HG03175 (cell line): ENCODE results near the gene PCDH15.

Experiments
- ATAC-seq: cut with Tn5 transposase; IDR thresholded peaks from one replicate; pipeline ENCODE4 v1.9.1; 2021; ENCODE audit warnings: mild to moderate bottlenecking, moderate library complexity; ENCODE audit not compliant: unreplicated experiment

PCDH15 gene

DNA sequence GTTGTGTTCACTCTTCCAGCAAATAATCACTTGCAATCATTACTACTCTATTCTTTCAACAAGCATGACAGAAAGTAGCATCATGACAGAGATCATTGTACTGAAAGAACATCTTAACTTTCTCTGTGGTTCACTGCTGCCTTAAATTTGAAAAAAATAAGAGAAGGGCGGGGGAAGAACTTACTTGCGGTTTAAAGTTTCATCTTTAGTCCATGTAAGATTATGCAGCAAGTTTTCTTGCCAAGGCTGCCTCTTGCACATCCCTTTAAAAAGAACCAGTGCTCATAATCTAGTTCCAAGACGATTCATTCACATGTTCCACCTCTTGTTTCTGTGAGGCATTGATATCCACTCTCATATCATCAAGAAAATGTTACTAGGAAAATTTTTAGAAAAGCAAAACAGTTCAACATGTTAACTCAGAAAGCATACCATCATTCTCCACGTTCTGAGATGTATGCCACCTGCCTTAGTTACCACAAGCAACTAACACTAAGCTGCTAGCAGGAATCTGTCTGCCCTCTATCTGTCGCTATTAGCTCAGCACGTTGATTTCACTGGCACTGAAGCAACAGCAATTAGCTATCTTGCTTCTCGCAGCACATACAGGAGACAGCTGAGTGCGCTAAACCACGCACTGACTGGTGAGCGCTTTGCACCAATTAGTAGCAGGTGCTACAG lies at the start of gene PCDH15:
PCDH15 (minus strand) TSS at position 491 of the 681 bp plus-strand sequence. CDS start 136,969 bp downstream, outside the sequence.
- ATAC-seq, result no peak

- ATAC-seq, result no peak
Measured at GRCh38 chr10:54843932-54844331, 42.9 kb upstream of the PCDH15 start.

- ATAC-seq, result no peak
Measured at GRCh38 chr10:54843085-54843646, 42.1 kb upstream of the PCDH15 start.

DNA sequence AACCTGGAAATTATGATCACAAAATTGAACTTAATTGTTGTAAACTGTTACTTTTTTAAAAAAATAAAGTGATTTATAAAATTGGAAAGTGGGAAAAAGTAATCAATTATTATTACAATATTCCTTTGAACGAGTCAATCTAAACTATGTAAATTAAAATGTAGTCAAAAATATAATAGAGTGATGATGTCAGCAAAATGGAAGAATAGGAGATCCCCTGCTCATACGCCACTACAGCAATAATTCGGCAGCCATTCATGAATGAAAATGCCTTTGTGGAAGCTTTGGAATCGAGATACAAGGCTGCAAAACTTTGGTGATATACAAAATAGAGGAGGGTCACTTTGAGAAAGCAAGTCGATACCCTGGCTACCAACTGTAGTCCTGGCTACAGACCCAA lies 36.4 kb upstream of the PCDH15 start:
- no peak for ATAC-seq

DNA sequence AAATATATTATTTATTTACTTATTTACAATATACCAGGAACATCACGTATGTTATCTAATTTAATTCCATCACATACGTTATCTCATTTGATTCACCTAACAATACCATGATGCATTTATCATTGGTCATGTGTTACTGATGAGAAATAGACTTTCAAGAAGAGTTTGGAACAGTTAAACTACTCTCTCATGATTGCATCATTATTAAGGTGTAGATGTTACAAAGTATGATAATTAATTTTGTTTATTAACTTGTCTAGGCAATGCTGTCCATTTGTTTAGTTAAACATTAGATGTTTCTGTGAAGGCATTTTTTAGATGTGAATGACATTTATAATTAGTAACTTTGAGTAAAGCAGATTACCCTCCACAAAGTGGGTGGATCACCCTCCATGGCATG lies 32.0 kb upstream of the PCDH15 start:
- ATAC-seq, result no peak

DNA sequence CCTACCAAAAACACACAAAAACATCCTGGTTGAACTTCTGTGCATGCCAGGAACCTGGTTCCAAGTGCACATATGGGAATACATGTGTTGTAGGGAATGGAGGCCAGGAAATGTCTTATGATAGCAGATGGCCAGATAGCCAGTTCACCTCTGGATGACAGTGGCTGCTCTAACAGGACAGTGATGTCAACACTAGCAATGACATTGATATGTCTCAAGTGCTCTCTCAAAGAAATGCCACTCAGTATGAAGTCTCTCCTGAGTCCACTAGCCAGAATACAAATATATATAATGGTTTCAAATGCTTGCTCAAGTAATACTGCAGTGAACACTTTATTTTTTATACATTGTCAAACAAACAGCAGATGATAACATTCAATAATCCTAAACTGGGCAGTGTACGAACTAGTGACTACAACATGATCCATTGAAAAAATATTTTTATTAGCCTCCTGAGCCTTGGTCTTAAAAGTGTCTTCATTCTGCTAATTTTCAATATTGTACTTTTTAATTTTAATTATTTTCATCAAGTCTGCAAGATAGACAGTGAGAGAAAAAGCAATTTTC lies 26.0 kb upstream of the PCDH15 start:
- ATAC-seq, result no peak

DNA sequence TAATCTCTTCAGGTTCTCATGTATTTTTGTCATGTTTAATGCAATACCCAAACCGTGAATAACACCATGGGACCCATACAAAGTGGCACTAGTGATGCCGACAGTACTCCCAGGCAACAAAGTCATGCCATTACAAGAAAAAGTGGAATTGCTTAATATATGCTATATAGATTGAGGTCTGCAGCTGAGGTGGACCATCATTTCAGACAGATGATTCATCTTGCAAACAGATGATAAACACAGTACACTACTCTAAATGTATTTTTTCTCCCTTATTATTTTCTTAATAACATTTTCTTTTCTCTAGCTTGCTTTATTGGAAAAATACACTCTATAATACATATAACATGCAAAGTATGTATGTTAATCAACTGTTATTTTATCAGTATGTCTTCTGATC lies 14.6 kb upstream of the PCDH15 start:
- no peak for ATAC-seq

DNA sequence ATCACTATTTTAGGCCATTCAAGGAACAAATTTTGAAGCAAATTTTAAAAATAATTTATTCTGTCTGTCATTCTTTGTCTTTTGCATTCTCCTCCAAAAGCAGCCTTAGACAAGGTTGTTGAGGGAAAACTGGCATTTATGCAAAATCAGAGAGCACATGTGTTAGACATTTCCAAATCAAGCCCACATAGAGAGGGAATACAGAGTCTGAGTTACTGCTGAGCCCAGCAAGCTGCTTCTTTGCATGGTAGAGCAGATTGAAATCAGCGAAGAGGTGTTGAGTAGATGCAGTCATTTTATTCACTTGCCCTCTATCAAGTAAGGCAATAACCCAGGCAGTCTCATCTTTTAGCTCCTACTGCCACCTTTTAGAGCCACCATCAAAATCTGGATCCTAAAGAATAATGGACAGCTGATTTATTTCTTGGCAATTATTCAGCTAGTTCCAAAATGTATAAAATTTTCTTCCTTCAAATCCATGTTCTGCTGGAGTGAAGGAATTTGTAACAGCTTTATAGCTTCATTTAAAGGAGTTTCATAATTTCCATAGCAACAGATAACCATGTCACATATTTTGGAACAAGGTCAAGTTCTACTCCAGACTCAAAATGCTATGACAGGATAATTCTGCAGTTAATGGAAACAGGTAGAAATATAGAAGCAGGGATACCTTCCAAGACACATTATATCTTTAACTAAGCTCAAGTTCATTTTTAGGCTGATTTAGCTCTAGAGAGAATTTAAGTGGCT lies 7.3 kb upstream of the PCDH15 start:
- ATAC-seq, result no peak

DNA sequence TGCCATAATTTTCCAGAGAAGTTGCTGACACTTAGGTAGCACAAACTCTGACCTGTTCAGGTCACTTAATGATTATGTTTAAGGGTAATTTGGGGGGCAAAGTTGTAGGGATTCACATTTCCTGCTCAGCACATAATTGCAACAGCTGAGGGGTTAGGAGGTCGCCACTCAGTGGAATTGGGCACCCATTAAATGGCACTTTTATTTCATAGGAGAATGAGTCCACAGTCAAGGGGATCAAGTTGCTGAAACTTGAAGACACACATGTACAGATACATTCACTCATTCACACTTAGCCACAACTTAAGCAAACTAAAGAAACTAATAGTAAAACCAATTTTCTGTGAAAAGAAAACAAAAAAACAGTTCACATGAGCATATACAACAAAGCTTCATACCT lies 1.5 kb downstream of the PCDH15 start:
- ATAC-seq, result no peak

GRCh38 chr10:54797636-54798321 lies 3.3 kb downstream of the PCDH15 start:
- no peak for ATAC-seq

DNA sequence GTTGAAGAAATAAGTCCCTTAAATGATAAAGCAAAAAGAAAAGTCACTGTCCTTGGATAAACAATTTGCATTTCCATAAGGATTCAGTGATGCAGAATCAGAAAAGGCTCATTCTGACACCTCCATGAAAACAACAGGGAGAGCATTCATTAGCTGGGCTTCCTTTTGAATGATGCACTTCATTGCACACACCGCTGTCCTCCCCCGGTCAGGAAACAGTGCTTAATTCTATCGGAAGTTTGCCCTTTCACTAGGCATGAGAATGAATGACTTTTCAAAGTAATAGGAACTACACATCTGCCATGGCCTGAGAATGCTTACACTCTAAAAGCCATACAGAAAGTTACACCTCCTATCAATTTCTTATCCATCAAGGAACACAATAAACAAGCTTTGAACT lies 4.2 kb downstream of the PCDH15 start:
- ATAC-seq, result no peak

DNA sequence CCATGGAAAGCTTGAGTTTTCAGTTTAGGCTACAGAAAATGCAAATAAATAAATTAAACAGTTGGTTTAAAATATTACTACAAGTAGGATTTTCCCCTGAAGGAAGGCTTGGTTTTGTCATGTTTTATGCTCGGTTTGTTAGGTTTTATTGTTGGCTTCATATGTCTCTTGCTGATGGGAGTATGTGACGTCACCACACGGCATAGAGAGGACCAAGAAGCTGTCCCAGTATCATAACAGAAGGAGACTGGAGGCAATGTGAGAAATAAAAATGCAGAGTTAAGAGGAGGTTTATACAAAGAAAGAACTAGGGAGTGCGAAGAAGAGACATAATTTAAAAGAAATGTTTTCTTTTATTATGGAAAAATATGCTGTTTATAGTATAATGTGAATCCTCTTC lies 24.4 kb downstream of the PCDH15 start:
- ATAC-seq, result no peak

GRCh38 chr10:54772468-54773122 lies 28.4 kb downstream of the PCDH15 start:
- ATAC-seq, result no peak

GRCh38 chr10:54769051-54769450 lies 32.0 kb downstream of the PCDH15 start:
- no peak for ATAC-seq

- ATAC-seq, result no peak
Measured at GRCh38 chr10:54758791-54759190, 42.2 kb downstream of the PCDH15 start.

- no peak for ATAC-seq
Measured at GRCh38 chr10:54749623-54750022, 51.4 kb downstream of the PCDH15 start.

GRCh38 chr10:54745436-54745835 lies 55.6 kb downstream of the PCDH15 start:
- ATAC-seq, result no peak

DNA sequence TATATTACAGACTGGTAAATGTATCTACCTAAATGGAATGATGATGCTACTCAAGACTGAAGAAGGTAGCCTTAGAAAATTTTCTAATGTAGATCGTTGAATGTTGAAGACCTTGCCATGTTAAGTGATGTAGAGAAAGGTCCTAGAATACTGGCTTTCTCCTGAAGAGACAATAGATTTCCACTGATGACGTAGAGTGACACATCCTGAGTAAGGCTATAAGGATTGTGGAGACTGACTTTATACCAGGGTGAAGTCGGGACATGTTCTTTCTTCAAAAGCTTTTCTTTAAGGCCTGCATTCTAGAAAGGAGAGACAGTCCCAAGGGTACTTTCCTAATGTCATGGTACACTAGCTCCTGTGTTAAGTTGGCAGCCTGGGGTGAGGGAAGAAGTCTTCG lies 58.6 kb downstream of the PCDH15 start:
- no peak for ATAC-seq

DNA sequence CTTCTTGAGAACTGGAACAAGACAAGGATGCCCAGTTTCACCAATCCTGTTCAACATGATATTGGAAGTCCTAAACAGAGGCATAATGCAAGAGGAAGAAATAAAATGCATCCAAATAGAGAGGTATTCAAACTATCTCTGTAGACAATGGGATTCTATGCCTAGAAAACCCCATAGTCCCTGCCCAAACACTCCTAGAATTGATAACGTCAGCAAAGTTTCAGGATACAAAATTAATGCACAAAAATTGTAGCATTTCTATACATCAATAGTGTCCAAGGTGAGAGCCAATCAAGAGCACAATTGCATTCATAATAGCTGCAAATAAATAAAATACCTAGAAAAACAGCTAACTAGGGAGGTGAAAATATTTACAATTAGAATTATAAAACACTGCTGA lies 72.5 kb downstream of the PCDH15 start:
- ATAC-seq, result no peak

GRCh38 chr10:54722075-54722474 lies 79.0 kb downstream of the PCDH15 start:
- no peak for ATAC-seq

DNA sequence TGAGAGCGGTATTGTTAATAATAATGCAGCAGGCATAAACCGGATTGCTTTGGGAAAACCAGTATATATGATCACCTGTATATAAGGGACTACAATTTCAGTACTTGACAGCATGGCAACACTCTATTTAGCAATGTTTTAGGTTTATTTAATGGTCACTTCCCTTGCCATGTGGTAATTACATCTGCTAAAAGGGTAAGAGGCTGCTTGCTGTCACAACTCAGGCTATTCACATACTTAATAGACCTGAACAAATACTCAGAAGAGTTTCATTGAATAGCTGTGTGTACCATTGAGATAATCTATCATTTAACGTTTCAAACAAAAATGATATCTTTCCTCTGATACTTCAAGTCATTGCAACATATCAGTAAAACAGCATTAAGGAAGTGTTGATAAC lies 90.1 kb downstream of the PCDH15 start:
- no peak for ATAC-seq
